Neuronal stem cell (in vitro differentiated cells): ENCODE measurements around the gene COQ9.

Experiments used
- DNase-seq: peaks from one replicate; pipeline ENCODE4 v3.0.0-alpha.2; 2013; ENCODE audit warnings: low spot score
- H2AFZ ChIP-seq: one replicate; pipeline ENCODE4 v1.6.1; 2013; ENCODE audit warnings: mild to moderate bottlenecking, low read length, inconsistent platforms
- H2AK5ac ChIP-seq: 2 replicates; pipeline ENCODE4 v1.6.1; 2013; ENCODE audit warnings: low read depth, mild to moderate bottlenecking, inconsistent platforms, low read length, moderate library complexity, mixed read lengths
- H2BK120ac ChIP-seq: 2 replicates; pipeline ENCODE4 v1.6.1; 2013; ENCODE audit warnings: low read depth, mild to moderate bottlenecking, inconsistent platforms, low read length, moderate library complexity, mixed read lengths
- H2BK12ac ChIP-seq: one replicate; pipeline ENCODE4 v1.6.1; 2013; ENCODE audit warnings: low read length, inconsistent platforms
- H2BK15ac ChIP-seq: 2 replicates; pipeline ENCODE4 v1.6.1; 2013; ENCODE audit warnings: mild to moderate bottlenecking, low read length, inconsistent platforms, mixed read lengths
- H2BK5ac ChIP-seq: one replicate; pipeline ENCODE4 v1.6.1; 2013; ENCODE audit warnings: inconsistent platforms, mild to moderate bottlenecking, low read length, moderate library complexity
- H3K14ac ChIP-seq: one replicate; pipeline ENCODE4 v1.6.1; 2013; ENCODE audit warnings: low read length, inconsistent platforms
- H3K18ac ChIP-seq: 2 replicates; pipeline ENCODE4 v1.6.1; 2013; ENCODE audit warnings: low read length, inconsistent platforms
- H3K23ac ChIP-seq: 2 replicates; pipeline ENCODE4 v1.6.1; 2013; ENCODE audit warnings: low read depth, mild to moderate bottlenecking, mixed read lengths, low read length, inconsistent platforms; ENCODE audit not compliant: poor library complexity
- H3K27ac ChIP-seq: replicated peaks from 3 replicates; pipeline ENCODE4 v1.5.1; 2013; ENCODE audit warnings: low read length, inconsistent platforms
- H3K27me3 ChIP-seq, 3 experiments: 2 replicates each; pipeline ENCODE4 v1.6.1; 2013; ENCODE audit warnings: low read length in 3 of 3, mild to moderate bottlenecking in 2 of 3, inconsistent platforms in 1 of 3, low read depth in 1 of 3, mixed read lengths in 1 of 3, moderate library complexity in 1 of 3; ENCODE audit not compliant: control insufficient read depth in 3 of 3, insufficient read depth in 3 of 3
- H3K36me3 ChIP-seq, 2 donors: replicated peaks in 1 of 2; 2 replicates each; pipeline ENCODE4 v1.6.1; 2013; ENCODE audit warnings: low read length in 2 of 2; ENCODE audit not compliant: control insufficient read depth in 2 of 2, insufficient read depth in 2 of 2
- H3K4ac ChIP-seq: 2 replicates; pipeline ENCODE4 v1.6.1; 2013; ENCODE audit warnings: inconsistent platforms, mild to moderate bottlenecking, low read length, moderate library complexity
- H3K4me1 ChIP-seq, 2 donors: 1 replicate in 1 of 2; 2 replicates in 1 of 2; pipeline ENCODE4 v1.6.1; 2013; ENCODE audit warnings: low read length in 2 of 2, low read depth in 1 of 2; ENCODE audit not compliant: control insufficient read depth in 2 of 2, insufficient read depth in 1 of 2
- H3K4me2 ChIP-seq: one replicate; pipeline ENCODE4 v1.6.1; 2013; ENCODE audit warnings: mild to moderate bottlenecking, low read length, inconsistent platforms; ENCODE audit not compliant: insufficient read depth, poor library complexity, severe bottlenecking
- H3K4me3 ChIP-seq, 2 donors: 2 replicates each; pipeline ENCODE4 v1.5.1; 2013; ENCODE audit warnings: low read length in 2 of 2, mild to moderate bottlenecking in 2 of 2, inconsistent platforms in 1 of 2, moderate library complexity in 1 of 2
- H3K79me1 ChIP-seq: one replicate; pipeline ENCODE4 v1.6.1; 2013; ENCODE audit warnings: low read depth, mild to moderate bottlenecking, inconsistent platforms, low read length, moderate library complexity
- H3K9ac ChIP-seq: one replicate; pipeline ENCODE4 v1.6.1; 2013; ENCODE audit warnings: mild to moderate bottlenecking, low read depth, low read length, inconsistent platforms; ENCODE audit not compliant: poor library complexity
- H3K9me3 ChIP-seq, 2 donors: replicated peaks in 1 of 2; 2 replicates each; pipeline versions ENCODE3 to v1.6.1; 2013; ENCODE audit warnings: low read length in 2 of 2, mild to moderate bottlenecking in 2 of 2, inconsistent platforms in 1 of 2, low read depth in 1 of 2, mixed read lengths in 1 of 2, moderate library complexity in 1 of 2; ENCODE audit not compliant: control insufficient read depth in 2 of 2, insufficient read depth in 1 of 2
- H4K8ac ChIP-seq: one replicate; pipeline ENCODE4 v1.6.1; 2013; ENCODE audit warnings: low read depth, mild to moderate bottlenecking, inconsistent platforms, low read length, moderate library complexity
- H4K91ac ChIP-seq: one replicate; pipeline ENCODE4 v1.6.1; 2013; ENCODE audit warnings: low read length, low read depth, mild to moderate bottlenecking, inconsistent platforms; ENCODE audit not compliant: poor library complexity
- WGBS, 2 donors: extraction: QIAGEN DNeasy Blood & Tissue Kit; methylation state at CpG; one replicate each; pipeline ENCODE4 v1.1.7; 2013; ENCODE audit warnings: missing lambda C conversion rate in 2 of 2, mixed read lengths in 1 of 2; ENCODE audit not compliant: insufficient read length in 2 of 2, insufficient replicate concordance in 1 of 2; ENCODE audit errors: extremely low coverage in 2 of 2; 5-methylcytosine and 5-hydroxymethylcytosine counted together

COQ9 gene

GRCh38 chr16:57510016-57510871, 63.0 kb downstream of the COQ9 start:
- Histone ChIP-seq H2BK15ac (no peak overlapping the region), H3K4ac (no peak overlapping the region), H3K4me3 (no peak overlapping the region), H3K9ac (peak overlapping the region; percentile 9), H3K23ac (no peak overlapping the region), H3K9me3 (no peaks in the 10 kb centered on the region), H3K27ac (no peak overlapping the region), H3K4me1 (peaks cover 4 to 22% of the 10 kb centered on the region in 2 donors), H3K79me1 (no peaks in the 10 kb centered on the region), H2BK12ac (no peak overlapping the region), H3K14ac (no peak overlapping the region), H4K8ac (no peak overlapping the region), H2AK5ac (peak overlapping the region; percentile 58), H2BK120ac (no peak overlapping the region), H3K4me2 (no peak overlapping the region), H3K36me3 (peaks cover 4 to 5% of the 10 kb centered on the region in 2 donors), H3K27me3 (peaks cover 0 to 12% (median 0%) of the 10 kb centered on the region in 3 experiments), H2BK5ac (no peak overlapping the region), H4K91ac (no peak overlapping the region), H3K18ac (peak overlapping the region; percentile 72), H2AFZ (peak overlapping the region; percentile 84)
- no peak for DNase-seq
- no CpG with 5 or more reads among the region's 10 CpGs for WGBS, 2 donors
